SU-DHL-6 (cell line): ENCODE results near the gene GNB1L.

Experiments
- CTCF ChIP-seq: fragments of 200-600 bp; sonication (generic); IDR thresholded peaks from one replicate; pipeline ENCODE4 v1.5.1; 2017; ENCODE audit warnings: antibody characterized with exemption, mild to moderate bottlenecking, low read length, moderate library complexity; ENCODE audit not compliant: insufficient read depth, poor library complexity, severe bottlenecking
- EZH2phosphoT487 ChIP-seq: fragments of 200-600 bp; sonication (generic), shearing (Covaris generic); conservative IDR thresholded peaks from 2 replicates; pipeline ENCODE4 v1.6.1; 2018; ENCODE audit warnings: mild to moderate bottlenecking, antibody characterized with exemption, low read length, moderate library complexity, mixed read lengths

GRCh38 chr22:19788661-19789225 is 65.9 kb downstream of the GNB1L start:
- TF ChIP-seq CTCF (no peak), EZH2phosphoT487 (no peak)
